DND-41 (cell line): ENCODE data around the gene LCN2.

Source experiments
- ATAC-seq: fragments of 200-7000 bp; cut with Tn5 transposase; 3 replicates; pipeline ENCODE4 v1.9.1; 2021; ENCODE audit warnings: low read depth; ENCODE audit not compliant: insufficient read depth
- DNase-seq: peaks from one replicate; pipeline ENCODE4 v3.0.0-alpha.2; 2020
- H2AFZ ChIP-seq: 2 replicates; pipeline ENCODE4 v1.6.0; 2012; ENCODE audit warnings: low read depth, low read length
- H3K27ac ChIP-seq: 2 replicates; pipeline ENCODE4 v1.5.1; 2012; ENCODE audit warnings: low read length, inconsistent platforms
- H3K27me3 ChIP-seq: fragments of 200-600 bp; sonication (generic); 2 replicates; pipeline ENCODE4 v1.6.0; 2012; ENCODE audit warnings: low read length, mild to moderate bottlenecking, inconsistent platforms; ENCODE audit not compliant: insufficient read depth, poor library complexity
- H3K36me3 ChIP-seq: 2 replicates; pipeline ENCODE4 v1.5.1; 2012; ENCODE audit warnings: low read length, inconsistent platforms; ENCODE audit not compliant: insufficient read depth
- H3K4me1 ChIP-seq: 2 replicates; pipeline ENCODE4 v1.5.1; 2012; ENCODE audit warnings: mild to moderate bottlenecking, low read length; ENCODE audit not compliant: insufficient read depth
- H3K4me2 ChIP-seq: 2 replicates; pipeline ENCODE4 v1.6.0; 2012; ENCODE audit warnings: mild to moderate bottlenecking, moderate library complexity, low read length, inconsistent platforms; ENCODE audit not compliant: insufficient read depth
- H3K4me3 ChIP-seq, 2 experiments: fragments of 200-600 bp in 1 of 2; shearing (Covaris generic) in 1 of 2; 2 replicates each; pipeline ENCODE4 v1.5.1; 2012 to 2016; ENCODE audit warnings: inconsistent platforms in 2 of 2, low read length in 2 of 2, mild to moderate bottlenecking in 2 of 2, low read depth in 1 of 2, moderate library complexity in 1 of 2
- H3K79me2 ChIP-seq: 2 replicates; pipeline ENCODE4 v1.6.0; 2012; ENCODE audit warnings: low read length, inconsistent platforms; ENCODE audit not compliant: insufficient read depth
- H3K9ac ChIP-seq: 2 replicates; pipeline ENCODE4 v1.6.0; 2012; ENCODE audit warnings: low read depth, mild to moderate bottlenecking, inconsistent platforms, low read length, moderate library complexity
- H3K9me3 ChIP-seq: 2 replicates; pipeline ENCODE4 v1.5.1; 2012; ENCODE audit warnings: low read length, moderate library complexity, mild to moderate bottlenecking, inconsistent platforms; ENCODE audit not compliant: insufficient read depth, severe bottlenecking
- H4K20me1 ChIP-seq: 2 replicates; pipeline ENCODE4 v1.6.0; 2012; ENCODE audit warnings: low read length; ENCODE audit not compliant: insufficient read depth
- CTCF ChIP-seq: IDR thresholded peaks from 2 replicates; pipeline ENCODE4 v1.5.1; 2012; ENCODE audit warnings: borderline replicate concordance, low read length, moderate library complexity, mild to moderate bottlenecking; ENCODE audit not compliant: poor library complexity, severe bottlenecking; ENCODE audit errors: extremely low read depth
- EZH2 ChIP-seq: IDR thresholded peaks from 3 replicates; pipeline ENCODE4 v1.6.1; 2012; ENCODE audit warnings: borderline replicate concordance, low read depth, mild to moderate bottlenecking, moderate library complexity, low read length, inconsistent platforms; ENCODE audit not compliant: severe bottlenecking

LCN2 gene

GRCh38 chr9:128118971-128119665, 30.1 kb upstream of the LCN2 start:
- H3K9me3 ChIP-seq = no peaks in the 10 kb centered on the region
- H3K9ac ChIP-seq = no peak overlapping the region
- no peak overlapping the region for H3K4me2 ChIP-seq
- 0 out of 2 replicates have a peak, but pooled peaks cover 7% of the 10 kb centered on the region for H4K20me1 ChIP-seq
- no peak overlapping the region for H2AFZ ChIP-seq
- no peak overlapping the region for H3K27ac ChIP-seq
- H3K79me2 ChIP-seq = no peaks in the 10 kb centered on the region
- H3K27me3 ChIP-seq = no peaks in the 10 kb centered on the region
- TF ChIP-seq CTCF = no peak
- no peak for TF ChIP-seq EZH2
- DNase-seq (no peak), ATAC-seq (no peak)
- no peak overlapping the region for H3K4me3 ChIP-seq
- H3K4me1 ChIP-seq = peaks cover 2% of the 10 kb centered on the region; the same call in 1 of the 2 replicates
- peaks cover 45% of the 10 kb centered on the region for H3K36me3 ChIP-seq

- Histone ChIP-seq H3K9ac (no peak overlapping the region), H4K20me1 (peaks cover 16% of the 10 kb centered on the region), H3K4me2 (no peak overlapping the region), H3K36me3 (peaks cover 47% of the 10 kb centered on the region), H3K4me3 (no peak overlapping the region), H3K79me2 (peaks cover 9% of the 10 kb centered on the region; the same call in 1 of the 2 replicates), H3K9me3 (no peaks in the 10 kb centered on the region), H3K4me1 (peaks cover 10% of the 10 kb centered on the region), H2AFZ (no peak overlapping the region), H3K27me3 (no peaks in the 10 kb centered on the region), H3K27ac (no peak overlapping the region)
- TF ChIP-seq CTCF (no peak), EZH2 (no peak)
- no peak for DNase-seq
- no peak for ATAC-seq
Observed at GRCh38 chr9:128120061-128120740, 29.1 kb upstream of the LCN2 start.

GRCh38 chr9:128120741-128121465, 28.4 kb upstream of the LCN2 start:
- Histone ChIP-seq H3K4me2 (no peak overlapping the region), H3K4me3 (no peak overlapping the region), H3K4me1 (peaks cover 17% of the 10 kb centered on the region), H3K9me3 (no peaks in the 10 kb centered on the region), H3K79me2 (peaks cover 16% of the 10 kb centered on the region), H3K9ac (no peak overlapping the region), H3K27ac (no peak overlapping the region), H3K27me3 (no peaks in the 10 kb centered on the region), H3K36me3 (peaks cover 49% of the 10 kb centered on the region), H4K20me1 (peaks cover 22% of the 10 kb centered on the region), H2AFZ (no peak overlapping the region)
- ATAC-seq (no peak), DNase-seq (no peak)
- TF ChIP-seq CTCF = no peak
- no peak for TF ChIP-seq EZH2
